Activated naive CD4-positive, alpha-beta T cell treated with anti-CD3 and anti-CD28 coated beads for 36 hours (primary cell): ENCODE data around the gene CCDC71. TPM values are rescaled to one million over a fixed set of nuclear protein-coding genes. Genes with fewer than 3 reads are reported as not detected.

ENCODE experiments used
- CTCF ChIA-PET: fragments of 350-600 bp; sonication (Branson Sonifier 250); formaldehyde crosslinking; loops from one replicate; lab custom pipeline; 2021; ENCODE audit warnings: antibody characterized with exemption; lab: Charles Lee
- DNase-seq: peaks from one replicate; pipeline ENCODE4 v3.0.0-alpha.2; 2020
- H3K27ac Mint-ChIP-seq: one replicate; pipeline ENCODE4 v1.8.0; 2021; ENCODE audit warnings: mild to moderate bottlenecking, mixed read lengths
- H3K27me3 Mint-ChIP-seq: one replicate; pipeline ENCODE4 v1.8.0; 2021; ENCODE audit warnings: low read depth, mixed read lengths
- H3K36me3 Mint-ChIP-seq: one replicate; pipeline ENCODE4 v1.8.0; 2021; ENCODE audit warnings: low read depth, mixed read lengths
- H3K4me1 Mint-ChIP-seq: one replicate; pipeline ENCODE4 v1.8.0; 2021; ENCODE audit warnings: low read depth, mixed read lengths
- H3K4me3 Mint-ChIP-seq: one replicate; pipeline ENCODE4 v1.8.0; 2021; ENCODE audit warnings: mild to moderate bottlenecking, moderate library complexity, mixed read lengths
- H3K9me3 Mint-ChIP-seq: one replicate; pipeline ENCODE4 v1.8.0; 2021; ENCODE audit warnings: mixed read lengths
- intact Hi-C: fragments of 100-400 bp; cut with micrococcal nuclease; formaldehyde crosslinking; loops from one replicate; pipeline ENCODE4 v1.15.1; 2023
- total RNA-seq, 2 experiments: library from RNA; stranded (reverse); gene quantifications; one replicate each; pipeline ENCODE4 v1.2.3, GENCODE V29; 2021

The CCDC71 gene
- total RNA-seq, 2 experiments from 2014 or later, result 11.8 to 12.8 TPM

- CTCF ChIA-PET, result interaction anchor here (0.7 to 1.0 kb wide), 3 partner anchors 175 to 306 kb away, joined by 3 read pairs; no protein-coding TSS in a partner anchor
Measured at GRCh38 chr3:49164983-49165720, 979 bp downstream of the CCDC71 start.

GRCh38 chr3:49163609-49164008, 2.5 kb downstream of the CCDC71 start:
- peaks cover 14% of the 10 kb centered on the region for H3K36me3 Mint-ChIP-seq
- no peaks in the 10 kb centered on the region for H3K9me3 Mint-ChIP-seq
- CTCF ChIA-PET, result interaction anchor here (1.1 kb wide), 1 partner anchor 10 kb away, joined by 4 read pairs; no protein-coding TSS in a partner anchor
- no peak overlapping the region for H3K27ac Mint-ChIP-seq
- H3K27me3 Mint-ChIP-seq, result no peaks in the 10 kb centered on the region
- H3K4me3 Mint-ChIP-seq, result no peak overlapping the region
- intact Hi-C loops, result no loop called here
- H3K4me1 Mint-ChIP-seq, result peaks cover 26% of the 10 kb centered on the region
- DNase-seq, result no peak

More at GRCh38 chr3:49164983-49165720, 979 bp downstream of the CCDC71 start:
- intact Hi-C loops, result loop anchor here (5.0 kb wide), 1 partner anchor 143 kb away; the partner anchor contains the start of gene NDUFAF3
- Mint-ChIP-seq H3K27me3 (no peaks in the 10 kb centered on the region), H3K4me3 (peak overlapping the region; percentile 87), H3K4me1 (peaks cover 26% of the 10 kb centered on the region), H3K27ac (peak overlapping the region; percentile 78), H3K36me3 (peaks cover 14% of the 10 kb centered on the region), H3K9me3 (no peaks in the 10 kb centered on the region)
- no peak for DNase-seq

GRCh38 chr3:49162751-49163419, 3.2 kb downstream of the CCDC71 start:
- Mint-ChIP-seq H3K9me3 (no peaks in the 10 kb centered on the region), H3K27ac (no peak overlapping the region), H3K4me3 (no peak overlapping the region), H3K36me3 (peaks cover 14% of the 10 kb centered on the region), H3K27me3 (no peaks in the 10 kb centered on the region), H3K4me1 (peaks cover 30% of the 10 kb centered on the region)
- CTCF ChIA-PET, result interaction anchor here (1.1 to 1.3 kb wide), 2 partner anchors 8 to 11 kb away, joined by 4 read pairs; partner anchors contain the start of gene KLHDC8B
- intact Hi-C loops, result no loop called here
- no peak for DNase-seq

GRCh38 chr3:49161808-49162530, 4.2 kb downstream of the CCDC71 start:
- Mint-ChIP-seq H3K9me3 (no peaks in the 10 kb centered on the region), H3K27me3 (no peaks in the 10 kb centered on the region), H3K4me3 (no peak overlapping the region), H3K27ac (no peak overlapping the region), H3K4me1 (peaks cover 30% of the 10 kb centered on the region), H3K36me3 (peaks cover 14% of the 10 kb centered on the region)
- DNase-seq, result no peak
- CTCF ChIA-PET, result interaction anchor here (0.6 to 1.3 kb wide), 3 partner anchors 9 to 116 kb away, joined by 4 to 5 read pairs (median 4); partner anchors contain the start of gene KLHDC8B
- intact Hi-C loops, result no loop called here

- peaks cover 28% of the 10 kb centered on the region for H3K4me1 Mint-ChIP-seq
- intact Hi-C loops, result no loop called here
- no peak for DNase-seq
Measured at GRCh38 chr3:49161197-49161596, 4.9 kb downstream of the CCDC71 start.

GRCh38 chr3:49158792-49159191, 7.3 kb downstream of the CCDC71 start:
- intact Hi-C loops, result loop anchor here (1.0 to 2.0 kb wide), 4 partner anchors 64 to 422 kb away; partner anchors contain the start of genes IMPDH2 and QRICH1
- Mint-ChIP-seq H3K4me1 (peaks cover 13% of the 10 kb centered on the region), H3K4me3 (no peak overlapping the region)

More at GRCh38 chr3:49161197-49161596, 4.9 kb downstream of the CCDC71 start:
- CTCF ChIA-PET, result interaction anchor here (0.6 to 1.3 kb wide), 2 partner anchors 10 to 117 kb away, joined by 4 to 5 read pairs; partner anchors contain the start of gene KLHDC8B
- Mint-ChIP-seq H3K27me3 (no peaks in the 10 kb centered on the region), H3K4me3 (no peak overlapping the region), H3K9me3 (no peaks in the 10 kb centered on the region), H3K27ac (no peak overlapping the region), H3K36me3 (peaks cover 14% of the 10 kb centered on the region)

GRCh38 chr3:49158103-49158709, 7.9 kb downstream of the CCDC71 start:
- DNase-seq, result peak; percentile 85
- no peak overlapping the region for H3K4me3 Mint-ChIP-seq
- H3K4me1 Mint-ChIP-seq, result peaks cover 10% of the 10 kb centered on the region
- H3K9me3 Mint-ChIP-seq, result no peaks in the 10 kb centered on the region
- no peaks in the 10 kb centered on the region for H3K27me3 Mint-ChIP-seq
- intact Hi-C loops, result loop anchor here (1.0 to 2.0 kb wide), 4 partner anchors 63 to 421 kb away; partner anchors contain the start of genes IMPDH2 and QRICH1
- no peaks in the 10 kb centered on the region for H3K36me3 Mint-ChIP-seq
- CTCF ChIA-PET, result interaction anchor here (1.0 to 4.4 kb wide), 5 partner anchors 12 to 182 kb away, joined by 3 to 28 read pairs (median 6); partner anchors contain the start of genes KLHDC8B and USP4
- H3K27ac Mint-ChIP-seq, result no peak overlapping the region

More at GRCh38 chr3:49158792-49159191, 7.3 kb downstream of the CCDC71 start:
- CTCF ChIA-PET, result interaction anchor here (0.7 to 4.4 kb wide), 5 partner anchors 11 to 172 kb away, joined by 3 to 28 read pairs (median 6); partner anchors contain the start of gene KLHDC8B
- no peak for DNase-seq
- Mint-ChIP-seq H3K36me3 (peaks cover 6% of the 10 kb centered on the region), H3K27me3 (no peaks in the 10 kb centered on the region), H3K27ac (no peak overlapping the region), H3K9me3 (no peaks in the 10 kb centered on the region)

GRCh38 chr3:49157289-49157688, 8.8 kb downstream of the CCDC71 start:
- DNase-seq, result no peak
- H3K27me3 Mint-ChIP-seq, result no peaks in the 10 kb centered on the region
- intact Hi-C loops, result no loop called here
- no peaks in the 10 kb centered on the region for H3K9me3 Mint-ChIP-seq
- CTCF ChIA-PET, result interaction anchor here (0.7 to 4.4 kb wide), 10 partner anchors 13 to 183 kb away, joined by 3 to 28 read pairs (median 4); partner anchors contain the start of genes KLHDC8B, NDUFAF3, P4HTM and USP4
- H3K36me3 Mint-ChIP-seq, result no peaks in the 10 kb centered on the region
- H3K4me1 Mint-ChIP-seq, result peaks cover 10% of the 10 kb centered on the region
- no peak overlapping the region for H3K27ac Mint-ChIP-seq
- H3K4me3 Mint-ChIP-seq, result no peak overlapping the region

- H3K36me3 Mint-ChIP-seq, result no peaks in the 10 kb centered on the region
- DNase-seq, result no peak
- H3K4me3 Mint-ChIP-seq, result no peak overlapping the region
- H3K27ac Mint-ChIP-seq, result no peak overlapping the region
- CTCF ChIA-PET, result interaction anchor here (0.6 to 1.2 kb wide), 3 partner anchors 16 to 128 kb away, joined by 3 to 4 read pairs (median 4); partner anchors contain the start of gene KLHDC8B
- no peaks in the 10 kb centered on the region for H3K9me3 Mint-ChIP-seq
- intact Hi-C loops, result no loop called here
- H3K27me3 Mint-ChIP-seq, result no peaks in the 10 kb centered on the region
- H3K4me1 Mint-ChIP-seq, result peaks cover 4% of the 10 kb centered on the region
Measured at GRCh38 chr3:49153349-49153912, 12.7 kb downstream of the CCDC71 start.

- DNase-seq, result no peak
Measured at GRCh38 chr3:49151610-49152009, 14.5 kb downstream of the CCDC71 start.

GRCh38 chr3:49148159-49148558, 18.0 kb downstream of the CCDC71 start:
- no peaks in the 10 kb centered on the region for H3K9me3 Mint-ChIP-seq
- CTCF ChIA-PET, result interaction anchor here (0.6 kb wide), 2 partner anchors 85 to 309 kb away, joined by 4 to 6 read pairs; no protein-coding TSS in a partner anchor
- no peaks in the 10 kb centered on the region for H3K36me3 Mint-ChIP-seq
- no peak overlapping the region for H3K27ac Mint-ChIP-seq
- H3K27me3 Mint-ChIP-seq, result no peaks in the 10 kb centered on the region
- H3K4me1 Mint-ChIP-seq, result no peaks in the 10 kb centered on the region
- no peak overlapping the region for H3K4me3 Mint-ChIP-seq
- DNase-seq, result no peak
- intact Hi-C loops, result no loop called here

More at GRCh38 chr3:49151610-49152009, 14.5 kb downstream of the CCDC71 start:
- intact Hi-C loops, result no loop called here
- H3K9me3 Mint-ChIP-seq, result no peaks in the 10 kb centered on the region
- no peak overlapping the region for H3K4me3 Mint-ChIP-seq
- H3K27ac Mint-ChIP-seq, result no peak overlapping the region
- CTCF ChIA-PET, result no interaction called here
- H3K27me3 Mint-ChIP-seq, result no peaks in the 10 kb centered on the region
- H3K36me3 Mint-ChIP-seq, result no peaks in the 10 kb centered on the region
- no peaks in the 10 kb centered on the region for H3K4me1 Mint-ChIP-seq
